ENCODE measurements around the gene GRID2.
A peak's percentile ranks its signal among the peaks of the same experiment; 100 is the strongest.

Gene GRID2

GRCh38 chr4:93781198-93781597, 1477.4 kb downstream of the GRID2 start:
- Histone ChIP-seq H3K27me3 (ENCODE audit: control insufficient read depth, insufficient read depth, low read length) (no peaks in the 10 kb centered on the region), H3K9me3 (ENCODE audit: control insufficient read depth, low read depth, low read length) (no peaks in the 10 kb centered on the region), H3K27ac (ENCODE audit: low read length) (no peak overlapping the region), H3K4me1 (ENCODE audit: control insufficient read depth, low read depth, low read length) (peaks cover 8% of the 10 kb centered on the region), H3K9ac (ENCODE audit: low read length) (no peak overlapping the region), H3K4me3 (ENCODE audit: low read length) (no peak overlapping the region), H3K36me3 (ENCODE audit: control insufficient read depth, low read depth, low read length) (no peaks in the 10 kb centered on the region)

GRCh38 chr4:93786149-93786548, 1482.4 kb downstream of the GRID2 start:
- Histone ChIP-seq H3K27me3 (ENCODE audit: control insufficient read depth, insufficient read depth, low read length) (no peaks in the 10 kb centered on the region), H3K4me1 (ENCODE audit: control insufficient read depth, low read depth, low read length) (peaks cover 11% of the 10 kb centered on the region), H3K9ac (ENCODE audit: low read length) (no peak overlapping the region), H3K36me3 (ENCODE audit: control insufficient read depth, low read depth, low read length) (no peaks in the 10 kb centered on the region), H3K4me3 (ENCODE audit: low read length) (peak overlapping the region; percentile 8), H3K27ac (ENCODE audit: low read length) (no peak overlapping the region), H3K9me3 (ENCODE audit: control insufficient read depth, low read depth, low read length) (no peaks in the 10 kb centered on the region)

GRCh38 chr4:93788712-93789111, 1484.9 kb downstream of the GRID2 start:
- no peak overlapping the region for H3K9ac ChIP-seq (ENCODE audit: low read length)
- no peaks in the 10 kb centered on the region for H3K9me3 ChIP-seq (ENCODE audit: control insufficient read depth, low read depth, low read length)
- no peaks in the 10 kb centered on the region for H3K27me3 ChIP-seq (ENCODE audit: control insufficient read depth, insufficient read depth, low read length)
- no peak overlapping the region for H3K4me3 ChIP-seq (ENCODE audit: low read length)
- no peaks in the 10 kb centered on the region for H3K36me3 ChIP-seq (ENCODE audit: control insufficient read depth, low read depth, low read length)
- H3K4me1 ChIP-seq (ENCODE audit: control insufficient read depth, low read depth, low read length), result peaks cover 15% of the 10 kb centered on the region
- H3K27ac ChIP-seq (ENCODE audit: low read length), result no peak overlapping the region

- H3K9me3 ChIP-seq (ENCODE audit: control insufficient read depth, low read depth, low read length), result no peaks in the 10 kb centered on the region
These were observed 1487.9 kb downstream of the GRID2 start for GRCh38 chr4:93791570-93792195.

GRCh38 chr4:93802045-93802444, 1498.3 kb downstream of the GRID2 start:
- no peaks in the 10 kb centered on the region for H3K4me1 ChIP-seq (ENCODE audit: control insufficient read depth, low read depth, low read length)
- no peak overlapping the region for H3K4me3 ChIP-seq (ENCODE audit: low read length)
- no peaks in the 10 kb centered on the region for H3K27me3 ChIP-seq (ENCODE audit: control insufficient read depth, insufficient read depth, low read length)
- no peaks in the 10 kb centered on the region for H3K36me3 ChIP-seq (ENCODE audit: control insufficient read depth, low read depth, low read length)
- H3K27ac ChIP-seq (ENCODE audit: low read length), result no peak overlapping the region
- H3K9me3 ChIP-seq (ENCODE audit: control insufficient read depth, low read depth, low read length), result no peaks in the 10 kb centered on the region
- H3K9ac ChIP-seq (ENCODE audit: low read length), result no peak overlapping the region

More at GRCh38 chr4:93791570-93792195, 1487.9 kb downstream of the GRID2 start:
- H3K27me3 ChIP-seq (ENCODE audit: control insufficient read depth, insufficient read depth, low read length), result no peaks in the 10 kb centered on the region
- no peaks in the 10 kb centered on the region for H3K36me3 ChIP-seq (ENCODE audit: control insufficient read depth, low read depth, low read length)
- no peak overlapping the region for H3K4me3 ChIP-seq (ENCODE audit: low read length)
- peaks cover 4% of the 10 kb centered on the region for H3K4me1 ChIP-seq (ENCODE audit: control insufficient read depth, low read depth, low read length)
- H3K9ac ChIP-seq (ENCODE audit: low read length), result no peak overlapping the region
- H3K27ac ChIP-seq (ENCODE audit: low read length), result no peak overlapping the region

- H3K4me3 ChIP-seq (ENCODE audit: low read length), result no peak overlapping the region
- no peaks in the 10 kb centered on the region for H3K9me3 ChIP-seq (ENCODE audit: control insufficient read depth, low read depth, low read length)
- H3K27ac ChIP-seq (ENCODE audit: low read length), result no peak overlapping the region
- no peaks in the 10 kb centered on the region for H3K36me3 ChIP-seq (ENCODE audit: control insufficient read depth, low read depth, low read length)
- H3K4me1 ChIP-seq (ENCODE audit: control insufficient read depth, low read depth, low read length), result peaks cover 9% of the 10 kb centered on the region
- H3K27me3 ChIP-seq (ENCODE audit: control insufficient read depth, insufficient read depth, low read length), result no peaks in the 10 kb centered on the region
- H3K9ac ChIP-seq (ENCODE audit: low read length), result no peak overlapping the region
These were observed 1506.0 kb downstream of the GRID2 start for GRCh38 chr4:93809773-93810172.

GRCh38 chr4:93810340-93810992, 1506.7 kb downstream of the GRID2 start:
- Histone ChIP-seq H3K27ac (ENCODE audit: low read length) (no peak overlapping the region), H3K36me3 (ENCODE audit: control insufficient read depth, low read depth, low read length) (no peaks in the 10 kb centered on the region), H3K4me1 (ENCODE audit: control insufficient read depth, low read depth, low read length) (peaks cover 11% of the 10 kb centered on the region), H3K4me3 (ENCODE audit: low read length) (no peak overlapping the region), H3K27me3 (ENCODE audit: control insufficient read depth, insufficient read depth, low read length) (no peaks in the 10 kb centered on the region), H3K9me3 (ENCODE audit: control insufficient read depth, low read depth, low read length) (no peaks in the 10 kb centered on the region), H3K9ac (ENCODE audit: low read length) (no peak overlapping the region)

- H3K4me1 ChIP-seq (ENCODE audit: control insufficient read depth, low read depth, low read length), result peaks cover 11% of the 10 kb centered on the region
- H3K9ac ChIP-seq (ENCODE audit: low read length), result no peak overlapping the region
- H3K9me3 ChIP-seq (ENCODE audit: control insufficient read depth, low read depth, low read length), result no peaks in the 10 kb centered on the region
- H3K4me3 ChIP-seq (ENCODE audit: low read length), result no peak overlapping the region
- no peaks in the 10 kb centered on the region for H3K36me3 ChIP-seq (ENCODE audit: control insufficient read depth, low read depth, low read length)
- H3K27ac ChIP-seq (ENCODE audit: low read length), result no peak overlapping the region
- no peaks in the 10 kb centered on the region for H3K27me3 ChIP-seq (ENCODE audit: control insufficient read depth, insufficient read depth, low read length)
These were observed 1509.3 kb downstream of the GRID2 start for GRCh38 chr4:93813092-93813491.

- no peak overlapping the region for H3K4me3 ChIP-seq (ENCODE audit: low read length)
- peaks cover 11% of the 10 kb centered on the region for H3K4me1 ChIP-seq (ENCODE audit: control insufficient read depth, low read depth, low read length)
- no peaks in the 10 kb centered on the region for H3K27me3 ChIP-seq (ENCODE audit: control insufficient read depth, insufficient read depth, low read length)
- no peak overlapping the region for H3K9ac ChIP-seq (ENCODE audit: low read length)
- no peak overlapping the region for H3K27ac ChIP-seq (ENCODE audit: low read length)
- H3K36me3 ChIP-seq (ENCODE audit: control insufficient read depth, low read depth, low read length), result no peaks in the 10 kb centered on the region
- no peaks in the 10 kb centered on the region for H3K9me3 ChIP-seq (ENCODE audit: control insufficient read depth, low read depth, low read length)
These were observed 1510.4 kb downstream of the GRID2 start for GRCh38 chr4:93814141-93814540.

- H3K9me3 ChIP-seq (ENCODE audit: control insufficient read depth, low read depth, low read length), result no peaks in the 10 kb centered on the region
- no peak overlapping the region for H3K27ac ChIP-seq (ENCODE audit: low read length)
- no peaks in the 10 kb centered on the region for H3K27me3 ChIP-seq (ENCODE audit: control insufficient read depth, insufficient read depth, low read length)
- peaks cover 11% of the 10 kb centered on the region for H3K4me1 ChIP-seq (ENCODE audit: control insufficient read depth, low read depth, low read length)
- no peak overlapping the region for H3K4me3 ChIP-seq (ENCODE audit: low read length)
- H3K36me3 ChIP-seq (ENCODE audit: control insufficient read depth, low read depth, low read length), result no peaks in the 10 kb centered on the region
- H3K9ac ChIP-seq (ENCODE audit: low read length), result no peak overlapping the region
These were observed 1511.0 kb downstream of the GRID2 start for GRCh38 chr4:93814722-93815121.
